Stimulated activated CD8-positive, alpha-beta memory T cell treated with anti-CD3 and anti-CD28 coated beads, Interleukin-15, amount 100 ng/mL, for 48 hours (primary cell): Measurements from ENCODE around the gene CUTA.
A peak's percentile ranks its signal among the peaks of the same experiment; 100 is the strongest.

Source experiments
- DNase-seq, 2 donors: peaks; one replicate each; pipeline ENCODE4 v3.0.0-alpha.2; 2020; ENCODE audit warnings: low read depth in 2 of 2

CUTA gene

DNA sequence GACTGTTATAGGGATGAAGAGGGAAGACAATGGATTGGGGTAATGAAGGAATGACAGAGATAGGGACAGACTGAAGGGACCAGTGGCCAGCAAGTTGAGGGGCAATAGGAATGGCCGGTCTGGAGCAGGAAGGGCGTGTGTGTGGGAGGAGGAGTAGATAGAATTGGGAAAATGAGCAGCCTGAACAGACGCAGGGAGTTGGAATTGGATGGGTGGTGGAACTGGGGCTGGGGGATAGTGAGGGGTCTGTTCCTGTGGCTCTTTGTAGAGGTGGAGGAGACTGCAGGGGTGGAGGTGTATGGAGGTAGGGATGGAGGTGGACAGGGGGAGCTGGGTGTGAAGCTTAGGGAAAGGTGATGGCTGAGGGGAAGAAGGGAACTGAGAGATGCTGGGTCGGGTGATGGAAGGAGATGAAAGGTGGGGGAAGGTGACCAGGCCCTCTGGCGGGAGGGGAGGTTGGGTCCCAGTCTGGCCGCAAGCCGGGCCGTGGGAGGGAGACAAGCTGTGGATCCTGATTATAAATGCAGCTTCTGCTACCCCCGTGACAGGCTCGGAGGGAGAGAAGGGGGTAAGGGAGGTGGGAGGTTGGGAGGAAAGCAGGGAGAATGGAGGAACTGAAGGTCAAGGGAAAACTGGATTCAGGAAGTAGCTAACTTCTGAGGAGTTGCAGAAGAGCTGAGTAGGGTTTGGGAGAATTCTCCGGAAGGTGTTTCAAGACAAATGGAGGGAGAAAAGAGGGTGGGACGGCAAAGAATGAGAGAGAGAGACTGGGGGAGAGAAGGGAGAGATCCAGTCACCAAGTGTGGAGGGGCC lies 7.2 kb upstream of the CUTA start:
- DNase-seq, result no peak

DNA sequence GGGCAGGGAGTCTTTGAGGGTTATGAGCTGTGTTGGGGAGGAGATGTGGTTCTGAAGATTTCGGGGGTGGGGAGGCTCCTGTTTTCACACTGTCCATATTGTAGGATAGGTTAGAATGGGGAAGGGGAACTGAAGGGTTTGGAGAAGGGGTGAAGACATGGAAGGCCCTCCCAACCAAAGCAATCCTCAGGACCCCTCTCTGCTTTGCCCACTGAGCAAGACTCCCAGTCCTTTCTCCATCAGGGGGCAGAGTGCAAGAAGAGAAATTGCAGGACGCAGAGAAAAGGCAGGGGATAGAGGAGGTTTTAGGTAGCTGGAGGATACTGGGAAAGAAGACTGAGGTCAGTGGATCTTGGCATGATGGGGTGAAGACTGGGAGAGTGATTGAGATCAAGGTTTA lies 5.9 kb upstream of the CUTA start:
- no peak for DNase-seq

DNA sequence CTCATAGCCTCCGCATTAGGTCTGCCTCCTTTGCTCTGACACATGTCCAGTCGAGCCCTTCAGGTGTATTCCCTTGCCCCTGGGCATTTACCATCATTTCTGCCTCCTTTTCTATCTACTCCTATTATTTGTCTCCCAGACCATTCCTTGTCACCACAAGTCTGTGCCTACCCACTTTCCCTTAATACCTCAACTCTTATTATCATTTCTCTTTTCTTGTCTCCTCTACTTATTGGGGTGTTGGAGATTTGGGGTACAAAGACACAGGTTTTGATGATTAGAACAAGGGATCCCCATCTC lies 3.4 kb upstream of the CUTA start:
- no peak for DNase-seq

DNA sequence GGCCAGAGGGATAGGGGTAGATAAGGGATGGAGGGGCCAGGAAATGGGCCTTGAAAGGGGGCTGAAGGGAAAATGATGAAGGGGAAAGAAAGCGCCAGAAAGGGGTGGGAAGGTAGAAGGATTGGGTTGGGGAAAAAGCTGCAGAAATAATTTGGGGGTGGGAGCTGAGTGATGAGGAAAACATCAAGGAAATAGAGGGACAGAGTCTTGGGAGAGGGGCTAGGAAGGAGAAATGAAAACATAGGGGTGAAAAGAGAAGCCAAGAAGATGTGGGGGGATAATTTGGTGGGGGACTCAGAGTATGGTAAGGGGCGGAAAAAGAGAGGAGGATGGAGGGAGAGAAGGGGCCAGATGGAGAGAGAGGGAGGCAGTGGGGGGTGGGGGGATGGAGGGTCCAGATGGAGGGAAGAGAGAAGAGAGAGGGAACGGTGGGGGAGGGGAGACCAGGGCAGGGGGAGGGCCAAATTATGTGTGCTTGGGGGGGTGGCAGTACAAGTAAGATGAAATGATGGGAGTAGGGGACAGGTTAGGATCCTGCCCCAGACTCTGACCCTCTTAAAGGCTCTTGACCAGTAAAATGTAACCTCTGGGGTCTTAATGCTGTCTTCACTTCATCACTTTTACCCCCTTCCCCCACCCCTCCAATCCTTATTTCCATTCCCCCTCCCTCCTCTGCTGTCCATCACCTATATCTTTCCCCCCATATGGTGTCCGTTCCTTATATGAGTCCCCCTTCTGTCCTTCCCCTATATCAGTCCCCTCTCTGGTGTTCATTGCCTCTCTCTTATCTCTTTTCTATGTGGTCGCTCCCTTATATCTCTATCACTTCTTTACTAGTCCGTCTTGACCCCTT lies 2.8 kb upstream of the CUTA start:
- no peak for DNase-seq

DNA sequence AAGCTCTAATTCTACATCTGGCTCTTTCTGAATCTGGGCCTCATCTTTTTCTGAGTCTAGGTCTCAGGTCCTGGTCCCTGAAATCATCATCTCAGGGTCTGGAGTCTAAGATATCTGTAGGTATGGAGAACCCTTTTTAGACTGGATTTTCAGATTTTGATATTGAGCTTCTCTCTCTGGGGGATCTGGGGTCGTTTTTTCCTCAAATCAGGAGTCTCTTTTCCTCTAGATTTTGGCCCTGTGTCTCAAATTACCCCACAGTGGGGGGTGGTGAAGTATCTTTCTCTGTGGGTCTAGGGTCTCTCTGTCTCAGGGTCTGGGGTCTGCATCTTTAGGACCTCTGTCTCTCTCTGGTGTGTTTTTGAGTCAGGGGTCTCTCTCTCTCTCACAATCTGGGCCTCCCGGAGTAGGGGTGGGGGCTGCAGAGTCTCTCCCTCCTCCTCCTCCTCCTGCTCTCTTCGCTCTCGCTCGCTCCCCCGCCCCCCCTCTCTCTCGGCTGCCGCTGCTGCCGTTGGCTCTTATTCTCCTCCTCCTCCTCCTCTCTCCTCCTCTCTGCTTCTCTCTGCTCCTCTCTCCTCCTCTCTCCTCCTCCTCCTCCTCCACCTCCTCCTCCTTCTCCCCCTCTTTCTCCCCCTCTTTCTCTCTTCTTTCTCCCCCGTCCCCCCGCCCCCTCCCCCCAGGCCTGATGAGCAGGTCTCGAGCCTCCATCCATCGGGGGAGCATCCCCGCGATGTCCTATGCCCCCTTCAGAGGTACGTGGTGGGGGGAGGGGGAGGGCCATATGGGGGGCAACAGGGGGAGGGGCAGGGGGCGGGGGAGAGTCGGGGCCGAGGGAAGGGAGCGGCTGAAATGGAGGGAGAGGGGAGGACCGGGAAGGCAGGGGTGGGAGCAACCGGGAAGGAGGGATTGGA lies 1.9 kb upstream of the CUTA start, which contains the start of gene SYNGAP1:
TSS of gene SYNGAP1 (plus strand) at position 486 of the 911 bp plus-strand sequence. CDS start at position 686, 200 bp downstream.
- no peak for DNase-seq

DNA sequence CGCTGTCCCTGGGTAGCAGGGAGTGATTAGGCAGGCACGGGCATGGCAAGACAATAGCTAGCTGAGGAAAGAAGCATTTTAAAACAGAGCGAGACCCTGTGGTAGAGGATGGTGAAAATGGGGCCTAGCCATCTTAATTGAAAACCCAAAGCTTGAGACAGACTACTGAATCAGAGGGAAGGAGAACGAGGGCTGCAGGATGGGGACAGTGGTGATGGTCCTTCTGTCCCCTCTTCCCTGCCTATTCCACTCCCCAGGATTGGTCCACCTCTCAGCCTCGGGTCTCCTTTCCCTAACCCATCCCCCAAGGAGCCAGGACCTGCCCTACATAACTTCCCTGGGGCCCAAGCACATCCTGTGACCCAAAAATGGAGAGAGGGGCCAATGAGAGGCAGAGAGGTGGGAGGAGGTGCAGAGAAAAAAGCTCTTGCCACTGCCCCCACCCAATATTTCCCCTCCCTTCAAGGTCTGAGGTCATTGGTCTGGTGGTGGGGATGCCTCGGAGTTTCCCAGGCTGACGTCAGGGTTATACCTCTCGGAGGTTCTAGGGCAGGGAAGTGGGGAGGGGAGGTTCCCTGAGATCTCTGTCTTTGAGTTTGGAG lies 884 bp upstream of the CUTA start:
- peak in 1 of 2 donors; percentile 57 for DNase-seq

DNA sequence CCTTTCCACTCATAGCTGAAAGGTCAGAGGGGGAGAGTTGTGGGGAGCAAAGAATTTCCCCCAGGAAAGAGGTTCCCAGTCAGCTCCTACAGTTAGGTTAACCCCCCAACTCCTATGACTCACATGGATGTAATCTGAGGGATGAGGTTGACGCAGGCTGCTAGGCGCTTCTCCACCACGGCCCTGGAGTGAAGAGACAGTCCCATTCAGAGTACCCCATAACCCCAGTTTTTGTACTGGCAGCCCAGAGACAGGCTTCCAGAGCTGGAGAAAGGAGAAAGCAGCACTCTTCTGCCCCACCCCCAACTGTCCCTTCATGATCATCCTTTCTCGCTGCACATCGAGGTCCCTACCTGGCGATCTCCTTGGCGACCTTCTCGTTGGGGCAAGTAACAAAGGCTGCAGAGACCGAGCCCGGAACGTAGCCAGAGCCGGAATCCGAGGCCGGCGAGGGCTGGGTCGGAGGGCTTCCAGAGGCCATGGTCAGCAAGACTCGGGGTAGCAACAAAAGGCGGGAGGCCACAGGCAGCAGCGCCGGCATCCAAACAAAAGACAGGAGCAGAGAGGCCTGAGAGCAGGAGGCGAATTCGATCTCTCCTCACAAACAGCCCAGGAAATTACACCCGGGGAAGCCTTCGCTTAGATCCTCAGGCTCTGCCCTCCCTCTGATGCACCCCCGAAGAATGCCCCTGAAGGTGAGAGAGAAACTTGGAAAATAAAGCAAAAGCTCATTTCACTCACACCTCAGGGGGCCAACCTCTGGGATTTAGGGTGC lies 592 bp downstream of the CUTA start:
- no peak for DNase-seq

DNA sequence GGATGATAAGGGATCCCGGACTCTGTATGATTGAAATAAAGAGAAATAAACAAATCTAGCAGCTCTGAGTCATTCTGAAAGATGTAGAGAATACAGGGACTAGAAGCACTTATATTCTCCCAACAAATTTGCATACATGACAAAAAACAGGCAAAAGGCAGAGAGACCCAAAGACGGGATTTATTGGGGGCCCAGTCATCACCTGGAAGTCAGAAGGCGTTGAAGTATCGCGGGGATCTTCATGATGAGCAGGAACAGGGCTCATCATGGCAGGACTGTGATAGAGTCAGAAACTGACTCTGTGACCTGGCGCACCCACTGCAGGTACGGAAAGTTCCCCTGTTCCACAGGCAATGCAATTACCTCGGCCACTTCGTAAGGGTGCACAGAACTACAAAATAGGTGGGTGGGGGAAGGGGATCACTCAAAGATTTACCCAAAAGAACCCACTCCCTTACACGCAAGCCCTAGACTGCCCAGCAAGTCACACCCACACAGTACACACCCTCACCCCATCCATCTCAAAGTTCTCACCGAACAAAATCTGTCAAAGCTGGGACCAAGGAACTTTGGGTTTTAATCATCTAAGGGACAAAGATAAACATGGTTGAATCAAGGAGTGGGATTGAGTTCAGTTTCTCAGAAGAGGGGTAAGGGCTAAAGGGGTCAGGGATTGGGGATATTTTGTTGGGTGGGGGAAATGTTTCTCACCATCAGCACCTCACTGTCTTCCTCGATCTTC lies 1.4 kb downstream of the CUTA start:
- no peak for DNase-seq

DNA sequence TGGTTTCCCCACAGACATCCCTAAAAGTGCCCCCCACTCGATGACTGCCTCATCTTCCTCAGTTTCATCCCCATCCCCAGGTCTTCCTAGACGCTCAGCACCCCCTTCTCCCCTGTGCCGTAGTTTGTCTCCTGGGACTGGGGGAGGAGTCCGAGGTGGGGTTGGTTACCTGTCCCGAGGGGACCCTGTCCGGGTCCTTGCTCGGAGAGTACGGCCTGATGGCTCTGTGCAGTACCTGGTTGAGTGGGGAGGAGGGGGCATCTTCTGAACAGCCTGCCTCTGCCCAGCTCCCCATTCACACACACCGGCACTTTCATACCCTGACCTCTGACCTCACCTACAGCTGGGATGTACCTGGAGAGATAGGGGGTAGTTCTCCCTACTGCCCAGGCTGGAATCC lies 2.1 kb downstream of the CUTA start:
- DNase-seq, result no peak

DNA sequence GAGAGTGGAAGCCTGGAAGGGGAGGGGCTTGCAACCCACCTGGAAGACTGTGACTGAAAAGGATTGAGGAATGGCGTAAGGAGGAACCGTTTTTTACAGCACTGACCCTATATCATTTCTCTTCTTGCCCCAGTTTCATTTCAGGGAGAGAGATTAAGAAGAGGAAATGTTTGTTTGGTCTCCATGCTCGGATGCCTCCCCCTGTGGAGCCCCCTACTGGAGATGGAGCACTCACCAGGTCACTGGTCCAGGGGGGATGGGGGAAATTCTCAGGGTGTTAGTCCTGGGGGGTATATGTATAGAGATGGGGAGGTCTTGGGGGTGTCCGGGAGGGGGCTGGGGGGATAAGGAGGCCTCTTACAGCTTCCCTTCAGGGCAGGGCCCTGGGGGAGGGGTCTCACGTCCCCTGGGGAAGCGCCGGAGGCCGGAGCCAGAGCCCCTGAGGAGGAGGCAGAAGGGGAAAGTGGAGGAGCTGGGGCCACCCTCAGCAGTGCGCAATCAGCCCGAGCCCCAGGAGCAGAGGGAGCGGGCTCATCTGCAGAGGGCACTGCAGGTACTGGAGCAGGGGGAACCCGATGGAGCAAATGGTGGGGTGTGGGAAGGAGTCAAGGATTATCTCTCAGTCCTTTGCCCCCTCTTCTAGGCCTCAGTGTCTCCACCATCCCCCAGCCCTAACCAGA lies 3.2 kb downstream of the CUTA start:
- no peak for DNase-seq

DNA sequence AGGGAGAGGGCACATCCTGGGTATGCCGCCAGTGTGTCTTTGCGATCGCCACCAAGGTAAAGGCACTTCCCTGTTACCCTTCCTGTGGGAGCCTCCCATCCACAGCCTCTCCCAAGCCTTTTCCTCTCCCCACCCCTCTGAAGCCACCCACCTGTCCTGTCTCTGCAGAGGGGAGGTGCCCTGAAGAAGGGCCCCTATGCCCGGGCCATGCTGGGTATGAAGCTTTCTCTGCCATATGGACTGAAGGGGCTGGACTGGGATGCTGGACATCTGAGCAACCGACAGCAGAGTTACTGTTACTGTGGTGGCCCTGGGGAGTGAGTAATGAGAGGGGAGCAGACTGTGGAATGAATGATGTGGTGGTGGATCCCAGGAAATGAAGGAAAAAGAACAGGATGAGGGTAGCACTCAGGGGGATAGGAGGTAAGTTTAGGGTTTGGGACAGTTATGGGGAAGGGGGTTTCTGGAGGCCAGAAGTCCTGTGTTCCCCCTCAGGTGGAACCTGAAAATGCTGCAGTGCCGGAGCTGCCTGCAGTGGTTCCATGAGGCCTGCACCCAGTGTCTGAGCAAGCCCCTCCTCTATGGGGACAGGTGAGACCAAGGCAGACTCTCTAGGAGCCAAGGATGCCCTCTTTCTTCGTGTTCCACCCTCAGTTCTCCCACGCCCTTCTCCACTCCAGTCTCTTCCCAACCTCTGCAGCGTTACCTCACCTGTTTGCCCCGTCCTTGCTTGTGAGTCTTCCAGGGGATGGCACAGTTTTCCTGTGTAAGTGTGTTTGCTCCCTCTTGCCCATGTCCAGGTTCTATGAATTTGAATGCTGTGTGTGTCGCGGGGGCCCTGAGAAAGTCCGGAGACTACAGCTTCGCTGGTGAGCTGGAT lies 4.4 kb downstream of the CUTA start:
- DNase-seq, result no peak

DNA sequence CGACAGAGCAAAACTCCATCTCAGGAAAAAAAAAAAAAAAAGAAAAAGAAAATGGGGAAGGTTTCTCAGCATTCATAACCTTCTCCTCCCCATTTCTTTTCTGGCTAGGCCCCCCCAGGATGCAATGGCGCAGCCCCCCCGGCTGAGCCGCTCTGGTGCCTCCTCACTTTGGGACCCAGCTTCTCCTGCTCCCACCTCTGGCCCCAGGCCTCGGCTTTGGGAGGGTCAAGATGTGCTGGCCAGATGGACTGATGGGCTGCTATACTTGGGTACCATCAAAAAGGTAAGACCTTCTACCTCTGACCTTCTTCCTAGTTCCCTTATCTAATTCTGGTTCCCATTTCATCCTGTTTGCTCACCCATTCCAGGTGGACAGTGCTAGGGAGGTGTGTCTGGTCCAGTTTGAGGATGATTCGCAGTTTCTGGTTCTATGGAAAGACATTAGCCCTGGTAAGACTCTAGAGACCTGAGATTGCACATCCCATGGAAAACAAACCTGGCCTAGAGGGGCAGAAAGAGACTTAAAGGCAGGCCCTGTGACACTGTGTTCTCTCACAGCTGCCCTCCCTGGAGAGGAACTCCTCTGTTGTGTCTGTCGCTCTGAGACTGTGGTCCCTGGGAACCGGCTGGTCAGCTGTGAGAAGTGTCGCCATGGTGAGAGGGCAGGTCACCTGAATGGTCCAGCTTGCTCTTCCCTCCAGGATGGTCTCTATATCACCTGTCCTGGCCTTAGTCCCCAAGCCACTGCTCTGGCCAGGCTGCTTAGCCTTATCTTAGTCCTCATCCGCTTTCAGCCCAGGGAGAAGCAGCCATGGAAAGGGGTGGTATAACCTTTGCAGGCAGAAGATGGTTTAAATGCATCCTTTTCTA lies 5.5 kb downstream of the CUTA start:
- DNase-seq, result no peak

DNA sequence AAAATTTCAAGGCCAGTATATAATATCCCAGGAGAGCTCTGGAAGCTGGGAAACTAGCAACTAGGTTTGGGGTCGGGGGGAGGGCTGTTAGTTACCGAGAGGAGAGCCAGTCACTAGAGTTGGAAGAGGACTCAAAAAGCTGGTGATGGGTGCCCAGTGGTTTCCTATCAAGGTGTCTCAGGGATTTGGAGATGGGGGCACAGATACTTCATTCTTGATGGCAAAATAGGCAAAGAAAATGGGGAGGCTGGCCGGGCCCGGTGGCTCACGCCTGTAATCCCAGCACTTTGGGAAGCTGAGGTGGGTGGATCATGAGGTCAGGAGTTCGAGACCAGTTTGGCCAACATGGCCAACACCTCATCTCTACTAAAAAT lies 6.3 kb downstream of the CUTA start:
- DNase-seq, result no peak

DNA sequence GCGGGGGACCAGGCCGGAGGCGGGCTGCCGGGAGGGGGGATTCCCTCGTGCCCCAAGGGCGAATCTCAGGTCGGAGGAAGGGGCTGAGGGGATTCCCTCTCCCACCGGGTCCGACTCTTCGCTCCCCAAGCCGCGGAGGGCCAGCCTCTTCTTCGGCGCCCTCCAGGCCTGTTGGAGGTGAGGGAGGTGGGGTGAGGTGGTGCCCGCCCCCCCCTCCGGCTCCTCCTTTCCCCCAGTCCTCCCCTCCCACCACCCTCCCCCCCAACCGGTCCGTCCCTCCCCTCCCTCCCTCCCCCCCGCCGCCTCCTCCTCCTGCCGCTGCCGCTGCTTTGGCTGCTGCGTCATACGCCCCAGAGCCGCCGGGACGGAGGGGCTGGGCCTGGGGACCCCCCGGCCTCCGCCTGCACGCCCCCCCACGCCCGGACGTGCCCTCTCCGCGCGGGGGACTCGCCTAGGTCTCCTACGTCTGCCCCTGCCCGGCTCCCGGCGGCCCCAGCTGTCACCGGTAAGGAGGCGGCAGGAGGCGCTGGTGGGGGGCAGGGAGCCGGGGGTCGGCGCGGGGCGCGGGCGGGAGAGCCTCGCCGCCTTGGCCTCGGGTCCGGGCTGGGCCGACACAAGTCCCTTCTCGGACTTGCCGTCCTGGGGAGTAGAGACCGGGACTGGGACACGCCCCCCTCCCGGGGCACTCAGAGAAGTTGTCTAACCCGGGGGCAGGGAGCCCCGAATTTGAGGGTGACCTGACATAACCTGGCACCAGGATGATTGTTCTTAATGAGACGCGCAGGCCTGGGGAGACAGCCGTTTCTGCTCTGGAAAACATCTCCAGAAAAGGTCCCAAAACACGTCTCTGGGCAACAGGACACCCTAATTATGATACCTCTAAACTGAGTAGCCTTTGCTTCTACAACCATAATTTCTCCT lies 6.9 kb downstream of the CUTA start, which contains the start of gene PHF1:
TSS of gene PHF1 (plus strand) at position 304 of the 921 bp plus-strand sequence. CDS start 1,250 bp downstream, outside the sequence.
- DNase-seq, result no peak

DNA sequence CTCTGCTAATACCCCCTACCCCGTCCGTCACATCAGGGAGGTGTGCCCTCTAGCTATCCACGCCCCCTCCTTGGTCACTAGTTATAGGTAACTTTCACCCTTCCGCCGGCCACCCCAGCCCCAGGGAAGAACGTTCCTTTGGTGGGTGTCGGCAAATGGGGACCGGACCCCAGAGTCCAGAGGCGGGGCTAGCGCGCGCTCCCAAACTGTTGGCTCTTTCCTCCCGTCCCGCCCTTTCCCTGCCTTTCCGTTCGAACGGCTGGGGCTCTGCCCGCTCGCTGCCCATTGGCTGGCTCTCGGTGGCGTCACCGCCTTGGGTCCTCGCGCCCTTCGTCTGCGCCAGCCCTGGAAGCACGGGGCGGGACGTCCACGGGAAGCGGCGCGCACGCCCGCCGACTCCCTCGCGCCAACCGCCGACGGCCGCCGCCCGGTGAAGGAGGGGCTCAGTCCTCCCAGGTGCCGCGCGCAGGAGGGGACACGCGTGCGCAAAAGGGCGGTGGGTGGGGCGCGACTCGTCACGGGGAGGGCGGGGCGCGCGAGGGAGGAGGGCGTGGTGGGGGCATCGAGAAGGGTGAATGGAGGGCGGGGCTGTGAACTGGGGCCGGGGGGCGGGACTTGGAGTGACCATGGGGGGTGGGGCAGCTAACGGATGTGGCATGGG lies 7.7 kb downstream of the CUTA start:
- peak; percentile 98 for DNase-seq
